Forelimb muscle (tissue), 1 donor: ENCODE measurements around the gene RPS6KL1. TPM values are rescaled to one million over a fixed set of nuclear protein-coding genes. Genes with fewer than 3 reads are reported as not detected.

Experiments used
- DNase-seq: peaks from one replicate; pipeline ENCODE4 v3.0.0-alpha.2; 2013; ENCODE audit warnings: low read depth
- polyA plus RNA-seq: library from polyadenylated mRNA; unstranded; fragments of 120-200 nt; gene quantifications from one replicate; pipeline ENCODE4 v1.2.1, GENCODE V29; 2013; ENCODE audit not compliant: insufficient read length

Gene RPS6KL1
- polyA plus RNA-seq, 1 donor = 13.5 TPM

- no peak for DNase-seq
Measured at GRCh38 chr14:74912801-74913200, 10.3 kb downstream of the RPS6KL1 start.

GRCh38 chr14:74912111-74912510 lies 10.9 kb downstream of the RPS6KL1 start:
- no peak for DNase-seq

- DNase-seq = no peak
Measured at GRCh38 chr14:74911704-74912103, 11.4 kb downstream of the RPS6KL1 start.

GRCh38 chr14:74911221-74911620 lies 11.8 kb downstream of the RPS6KL1 start:
- no peak for DNase-seq

GRCh38 chr14:74910556-74910955 lies 12.5 kb downstream of the RPS6KL1 start:
- no peak for DNase-seq

GRCh38 chr14:74909911-74910310 lies 13.1 kb downstream of the RPS6KL1 start:
- DNase-seq = no peak

- no peak for DNase-seq
Measured at GRCh38 chr14:74909501-74909900, 13.6 kb downstream of the RPS6KL1 start.

- no peak for DNase-seq
Measured at GRCh38 chr14:74908861-74909341, 14.2 kb downstream of the RPS6KL1 start.

- DNase-seq = no peak
Measured at GRCh38 chr14:74907744-74908143, 15.3 kb downstream of the RPS6KL1 start.

- DNase-seq = no peak
Measured at GRCh38 chr14:74906925-74907521, 16.0 kb downstream of the RPS6KL1 start.

GRCh38 chr14:74905595-74906142 lies 17.4 kb downstream of the RPS6KL1 start:
- no peak for DNase-seq

GRCh38 chr14:74904635-74905503 lies 18.2 kb downstream of the RPS6KL1 start:
- DNase-seq = no peak

GRCh38 chr14:74902941-74903705 lies 19.9 kb downstream of the RPS6KL1 start:
- no peak for DNase-seq

GRCh38 chr14:74898694-74899093 lies 24.4 kb downstream of the RPS6KL1 start:
- no peak for DNase-seq

- no peak for DNase-seq
Measured at GRCh38 chr14:74898083-74898482, 25.0 kb downstream of the RPS6KL1 start.

- DNase-seq = no peak
Measured at GRCh38 chr14:74897642-74898041, 25.4 kb downstream of the RPS6KL1 start.

GRCh38 chr14:74896400-74896799 lies 26.7 kb downstream of the RPS6KL1 start:
- no peak for DNase-seq

GRCh38 chr14:74893614-74894091 lies 29.4 kb downstream of the RPS6KL1 start:
- no peak for DNase-seq

GRCh38 chr14:74892745-74893144 lies 30.3 kb downstream of the RPS6KL1 start:
- DNase-seq = no peak

- DNase-seq = no peak
Measured at GRCh38 chr14:74891870-74892269, 31.2 kb downstream of the RPS6KL1 start.

GRCh38 chr14:74890262-74890661 lies 32.8 kb downstream of the RPS6KL1 start:
- no peak for DNase-seq
